ENCODE measurements around the gene GLT8D1. TPM values are rescaled to one million over a fixed set of nuclear protein-coding genes. Genes with fewer than 3 reads are reported as not detected.

The GLT8D1 gene
- total RNA-seq, 1 experiment from 2014 or later = 42.1 TPM

GRCh38 chr3:52714335-52715302, 9.0 kb upstream of the GLT8D1 start:
- no peak overlapping the region for H2AFZ ChIP-seq (ENCODE audit: low read depth, low read length, poor library complexity, severe bottlenecking)
- no peak overlapping the region for H3K4me3 ChIP-seq (replicated peaks in 1 of 2; ENCODE audit: low read depth in 1 of 2, low read length in 2 of 2)
- no peaks in the 10 kb centered on the region for H3K4me1 ChIP-seq (ENCODE audit: control insufficient read depth in 1 of 2, insufficient read depth in 2 of 2, low read length in 2 of 2)
- ChIA-PET RAD21 (ENCODE audit: low non-redundant PET in 1 of 2, low total read pairs in 2 of 2, uncharacterized antibody in 2 of 2, unreplicated experiment in 2 of 2) (no interaction called here), CTCF (no interaction called here), POLR2A (interaction anchor here (0.6 kb wide), 1 partner anchor 290 kb away, joined by 3 read pairs; no protein-coding TSS in a partner anchor)
- H3K36me3 ChIP-seq (ENCODE audit: control insufficient read depth in 1 of 2, insufficient read depth in 2 of 2, low read length in 2 of 2) = no peaks in the 10 kb centered on the region; a peak in 1 of 4 replicates
- no peak overlapping the region for H3K9ac ChIP-seq (ENCODE audit: low read length)
- TF ChIP-seq POLR2AphosphoS5 (IDR thresholded peaks at IDR 0.05; ENCODE audit: low read depth, low read length) (no peak), CEBPB (IDR thresholded peaks at IDR 0.05; ENCODE audit: low read depth) (no peak), SP1 (IDR thresholded peaks at IDR 0.05; ENCODE audit: low read depth) (no peak)
- H3K79me2 ChIP-seq (ENCODE audit: insufficient read depth, low read length) = no peaks in the 10 kb centered on the region
- no peak overlapping the region for H3K27ac ChIP-seq (ENCODE audit: low read depth, low read length)
- ATAC-seq (peak; percentile 74), DNase-seq (ENCODE audit: low read depth, low spot score) (no peak)
- no TSS peak for BruUV-seq (replicated peaks)
- H3K4me2 ChIP-seq (ENCODE audit: low read length) = no peak overlapping the region
- no peaks in the 10 kb centered on the region for H3K9me2 ChIP-seq (ENCODE audit: insufficient read depth)
- no peaks in the 10 kb centered on the region for H4K20me1 ChIP-seq (ENCODE audit: insufficient read depth)
- intact Hi-C loops (cut with micrococcal nuclease) = no loop called here
- H3K27me3 ChIP-seq (ENCODE audit: insufficient read depth, low read length) = no peaks in the 10 kb centered on the region
- no peaks in the 10 kb centered on the region for H3K9me3 ChIP-seq (ENCODE audit: control insufficient read depth in 1 of 2, insufficient read depth in 1 of 2, low read depth in 1 of 2, low read length in 2 of 2)

DNA sequence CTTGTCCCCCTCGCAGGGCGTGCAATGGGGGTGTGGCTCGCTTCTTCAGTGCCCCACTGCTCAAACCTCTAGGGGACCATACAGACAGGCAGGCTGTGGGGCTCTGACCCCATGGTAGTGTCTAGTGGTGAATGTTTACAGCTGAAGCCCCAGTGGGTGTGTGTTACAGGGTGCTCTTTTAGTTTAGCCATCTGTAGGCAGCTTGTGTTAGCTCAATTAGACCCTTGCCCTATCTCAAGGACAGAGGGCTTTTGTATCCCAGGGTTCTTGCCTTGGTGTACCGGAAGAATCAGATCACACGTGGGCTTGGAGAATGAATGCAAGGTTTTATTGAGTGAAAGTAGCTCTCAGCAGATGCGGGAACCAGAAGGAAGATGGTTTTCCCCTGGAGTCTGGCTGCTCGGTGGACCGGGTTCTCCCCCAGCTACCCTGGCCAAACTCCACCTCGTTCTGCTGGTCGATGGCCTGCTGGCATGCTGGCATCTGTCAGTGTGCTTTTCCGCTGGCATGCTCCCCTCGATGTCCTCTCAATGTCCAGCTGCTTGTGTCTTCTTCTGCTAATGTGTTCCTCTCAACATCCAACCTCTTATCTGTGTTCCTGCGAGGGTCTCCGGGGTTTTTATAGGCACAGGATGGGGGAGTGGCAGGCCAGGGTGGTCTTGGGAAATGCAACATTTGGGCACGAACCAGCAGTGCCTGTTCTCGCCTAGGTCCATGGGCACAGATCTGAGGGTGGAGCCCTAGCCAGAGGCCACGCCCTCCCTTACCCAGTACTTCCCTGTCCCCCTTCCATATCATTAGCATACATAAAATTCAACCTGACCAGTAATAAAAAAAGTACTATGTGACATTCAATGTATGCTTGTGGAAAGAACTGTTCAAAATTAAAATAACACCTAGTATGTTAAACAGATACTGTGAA, 7.0 kb upstream of the GLT8D1 start:
- DNase-seq (ENCODE audit: low read depth, low spot score) = no peak
- intact Hi-C loops (cut with micrococcal nuclease) = no loop called here
- Histone ChIP-seq H3K9ac (ENCODE audit: low read length) (no peak overlapping the region), H3K27ac (ENCODE audit: low read depth, low read length) (no peak overlapping the region), H3K4me2 (ENCODE audit: low read length) (no peak overlapping the region), H3K79me2 (ENCODE audit: insufficient read depth, low read length) (peaks cover 12% of the 10 kb centered on the region), H3K4me3 (replicated peaks in 1 of 2; ENCODE audit: low read depth in 1 of 2, low read length in 2 of 2) (no peak overlapping the region), H3K27me3 (ENCODE audit: insufficient read depth, low read length) (no peaks in the 10 kb centered on the region), H3K9me3 (ENCODE audit: control insufficient read depth in 1 of 2, insufficient read depth in 1 of 2, low read depth in 1 of 2, low read length in 2 of 2) (no peaks in the 10 kb centered on the region), H4K20me1 (ENCODE audit: insufficient read depth) (no peaks in the 10 kb centered on the region), H2AFZ (ENCODE audit: low read depth, low read length, poor library complexity, severe bottlenecking) (no peak overlapping the region), H3K4me1 (ENCODE audit: control insufficient read depth in 1 of 2, insufficient read depth in 2 of 2, low read length in 2 of 2) (peaks cover 0 to under 1% of the 10 kb centered on the region in 2 experiments; a peak in 1 of 4 replicates), H3K9me2 (ENCODE audit: insufficient read depth) (no peaks in the 10 kb centered on the region), H3K36me3 (ENCODE audit: control insufficient read depth in 1 of 2, insufficient read depth in 2 of 2, low read length in 2 of 2) (peaks cover 6 to 10% of the 10 kb centered on the region in 2 experiments; a peak in 3 of 4 replicates)
- POLR2A ChIA-PET = no interaction called here
- RAD21 ChIA-PET (ENCODE audit: low non-redundant PET in 1 of 2, low total read pairs in 2 of 2, uncharacterized antibody in 2 of 2, unreplicated experiment in 2 of 2) = no interaction called here
- no TSS peak for BruUV-seq (replicated peaks)
- CTCF ChIA-PET = no interaction called here
- ATAC-seq = peak; percentile 52; the same call in 1 of the 2 replicates
- TF ChIP-seq POLR2AphosphoS5 (IDR thresholded peaks at IDR 0.05; ENCODE audit: low read depth, low read length) = no peak
- TF ChIP-seq JUND (IDR thresholded peaks at IDR 0.05) = no peak
- no peak for TF ChIP-seq POLR2A (IDR thresholded peaks at IDR 0.05; ENCODE audit: borderline replicate concordance, extremely low read depth, insufficient read depth, insufficient read length)
- TF ChIP-seq ZNF274 (IDR thresholded peaks at IDR 0.05; ENCODE audit: low read depth, low read length) = no peak
- TF ChIP-seq EGR1 (IDR thresholded peaks at IDR 0.05; ENCODE audit: low read depth) = no peak
- TF ChIP-seq EZH2 (IDR thresholded peaks at IDR 0.05) = no peak
- TF ChIP-seq FOSL1 (IDR thresholded peaks at IDR 0.05; ENCODE audit: low read depth) = no peak
- no peak for TF ChIP-seq ATF3 (IDR thresholded peaks at IDR 0.05)
- no peak for TF ChIP-seq ZFX (IDR thresholded peaks at IDR 0.05)
- TF ChIP-seq CEBPB (IDR thresholded peaks at IDR 0.05; ENCODE audit: low read depth) = no peak
- no peak for TF ChIP-seq REST (IDR thresholded peaks at IDR 0.05; ENCODE audit: low read depth)
- TF ChIP-seq CBX3 (IDR thresholded peaks at IDR 0.05; ENCODE audit: low read depth) = no peak
- TF ChIP-seq EZH2phosphoT487 (IDR thresholded peaks at IDR 0.05; ENCODE audit: borderline replicate concordance) = no peak
- TF ChIP-seq SP1 (IDR thresholded peaks at IDR 0.05; ENCODE audit: low read depth) = no peak
- no peak for TF ChIP-seq SIN3A (IDR thresholded peaks at IDR 0.05; ENCODE audit: low read depth)
